Activated CD4-positive, alpha-beta T cell treated with anti-CD3 and anti-CD28 coated beads, Interleukin-2, Interleukin-6, amounts not matched to agents 100 ng/mL and 50 ng/mL, durations not matched to agents 16 hours and 8 hours (primary cell): Measurements from ENCODE around the gene DENND6B.
A peak's percentile ranks its signal among the peaks of the same experiment; 100 is the strongest.

Source experiments
- DNase-seq: peaks from one replicate; pipeline ENCODE4 v3.0.0-alpha.2; 2020

Gene DENND6B

GRCh38 chr22:50314455-50315288 lies 12.1 kb downstream of the DENND6B start:
- peak; percentile 82 for DNase-seq

GRCh38 chr22:50314081-50314454 lies 12.7 kb downstream of the DENND6B start:
- no peak for DNase-seq

GRCh38 chr22:50313600-50313999 lies 13.2 kb downstream of the DENND6B start:
- DNase-seq, result no peak

GRCh38 chr22:50313021-50313420 lies 13.8 kb downstream of the DENND6B start:
- DNase-seq, result no peak

- DNase-seq, result no peak
Observed at GRCh38 chr22:50312371-50312770, 14.4 kb downstream of the DENND6B start.

GRCh38 chr22:50311606-50312351 lies 15.0 kb downstream of the DENND6B start:
- DNase-seq, result no peak

- no peak for DNase-seq
Observed at GRCh38 chr22:50310949-50311444, 15.8 kb downstream of the DENND6B start.

GRCh38 chr22:50310031-50310722 lies 16.6 kb downstream of the DENND6B start:
- no peak for DNase-seq

GRCh38 chr22:50309601-50309991 lies 17.2 kb downstream of the DENND6B start:
- no peak for DNase-seq

- no peak for DNase-seq
Observed at GRCh38 chr22:50308986-50309600, 17.7 kb downstream of the DENND6B start.

- no peak for DNase-seq
Observed at GRCh38 chr22:50308597-50308935, 18.2 kb downstream of the DENND6B start.

GRCh38 chr22:50307890-50308596 lies 18.8 kb downstream of the DENND6B start:
- no peak for DNase-seq

- DNase-seq, result peak; percentile 42
Observed at GRCh38 chr22:50306753-50307749, 19.8 kb downstream of the DENND6B start, which contains the start of gene PLXNB2. Gene PLXNB2 (minus strand): TSS chr22:50307646. CDS start chr22:50290584, 17,062 bp downstream.

- DNase-seq, result peak; percentile 27
Observed at GRCh38 chr22:50305923-50306566, 20.8 kb downstream of the DENND6B start.

- no peak for DNase-seq
Observed at GRCh38 chr22:50305393-50305922, 21.4 kb downstream of the DENND6B start.

- no peak for DNase-seq
Observed at GRCh38 chr22:50304528-50305392, 22.1 kb downstream of the DENND6B start.

- DNase-seq, result no peak
Observed at GRCh38 chr22:50303848-50304527, 22.8 kb downstream of the DENND6B start.

GRCh38 chr22:50303515-50303847 lies 23.3 kb downstream of the DENND6B start:
- DNase-seq, result no peak

GRCh38 chr22:50302564-50302963 lies 24.2 kb downstream of the DENND6B start:
- DNase-seq, result no peak
